GM12875 (cell line): ENCODE results near the gene PCTP.

Source experiments
- H3K4me3 ChIP-seq: one replicate; pipeline ENCODE4 v1.5.1; 2011; ENCODE audit warnings: low read depth, low read length, control low read depth
- TF ChIP-seq, protein P1 (sequence below): IDR thresholded peaks from 2 replicates; pipeline ENCODE4 v1.5.1; 2011; ENCODE audit warnings: low read depth, mild to moderate bottlenecking, control low read depth, inconsistent platforms, low read length, moderate library complexity, borderline replicate concordance; ENCODE audit not compliant: insufficient read depth

PCTP gene

DNA sequence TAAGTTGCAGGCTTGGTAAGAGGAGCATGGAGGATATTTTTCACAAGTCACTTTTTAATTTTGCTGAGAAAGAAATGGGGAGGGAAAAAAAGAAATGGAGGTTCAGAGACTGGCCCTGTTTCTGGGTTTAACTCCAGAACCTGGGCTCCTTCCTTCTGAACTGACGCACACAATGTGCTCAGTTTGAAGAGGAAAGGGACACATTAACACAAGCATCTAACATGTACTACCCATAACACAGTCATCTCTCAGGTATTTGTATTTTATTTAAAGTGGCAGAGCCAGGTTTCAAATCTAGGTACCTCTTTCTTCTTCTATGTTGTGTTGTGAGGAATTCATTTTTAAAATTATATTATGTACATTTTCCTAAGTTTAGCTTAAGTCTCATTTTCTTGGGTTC is 22.9 kb upstream of the PCTP start:
- H3K4me3 ChIP-seq, result no peak overlapping the region
- TF ChIP-seq, protein P1, sequence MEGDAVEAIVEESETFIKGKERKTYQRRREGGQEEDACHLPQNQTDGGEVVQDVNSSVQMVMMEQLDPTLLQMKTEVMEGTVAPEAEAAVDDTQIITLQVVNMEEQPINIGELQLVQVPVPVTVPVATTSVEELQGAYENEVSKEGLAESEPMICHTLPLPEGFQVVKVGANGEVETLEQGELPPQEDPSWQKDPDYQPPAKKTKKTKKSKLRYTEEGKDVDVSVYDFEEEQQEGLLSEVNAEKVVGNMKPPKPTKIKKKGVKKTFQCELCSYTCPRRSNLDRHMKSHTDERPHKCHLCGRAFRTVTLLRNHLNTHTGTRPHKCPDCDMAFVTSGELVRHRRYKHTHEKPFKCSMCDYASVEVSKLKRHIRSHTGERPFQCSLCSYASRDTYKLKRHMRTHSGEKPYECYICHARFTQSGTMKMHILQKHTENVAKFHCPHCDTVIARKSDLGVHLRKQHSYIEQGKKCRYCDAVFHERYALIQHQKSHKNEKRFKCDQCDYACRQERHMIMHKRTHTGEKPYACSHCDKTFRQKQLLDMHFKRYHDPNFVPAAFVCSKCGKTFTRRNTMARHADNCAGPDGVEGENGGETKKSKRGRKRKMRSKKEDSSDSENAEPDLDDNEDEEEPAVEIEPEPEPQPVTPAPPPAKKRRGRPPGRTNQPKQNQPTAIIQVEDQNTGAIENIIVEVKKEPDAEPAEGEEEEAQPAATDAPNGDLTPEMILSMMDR, result no peak

DNA sequence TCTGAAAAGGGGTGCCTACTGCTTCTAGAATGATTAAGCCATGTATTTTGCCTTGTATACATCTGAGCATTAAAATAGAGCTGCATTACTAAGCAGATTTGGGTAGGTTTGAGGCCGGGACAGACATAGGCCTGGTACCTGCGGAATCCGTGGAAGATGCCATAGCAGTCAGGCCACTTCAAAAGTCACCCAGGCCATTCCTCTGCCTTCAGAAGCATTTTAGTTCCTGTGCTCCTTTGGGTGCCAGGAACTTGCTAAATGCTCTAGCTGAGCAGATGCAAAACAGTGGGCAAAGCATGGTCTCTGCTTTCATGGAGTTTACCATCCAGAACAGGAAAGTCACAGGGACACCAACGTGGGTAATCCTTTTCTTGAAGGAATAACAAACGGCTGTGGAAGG is 22.5 kb upstream of the PCTP start:
- TF ChIP-seq, protein P1, result no peak
- no peak overlapping the region for H3K4me3 ChIP-seq

DNA sequence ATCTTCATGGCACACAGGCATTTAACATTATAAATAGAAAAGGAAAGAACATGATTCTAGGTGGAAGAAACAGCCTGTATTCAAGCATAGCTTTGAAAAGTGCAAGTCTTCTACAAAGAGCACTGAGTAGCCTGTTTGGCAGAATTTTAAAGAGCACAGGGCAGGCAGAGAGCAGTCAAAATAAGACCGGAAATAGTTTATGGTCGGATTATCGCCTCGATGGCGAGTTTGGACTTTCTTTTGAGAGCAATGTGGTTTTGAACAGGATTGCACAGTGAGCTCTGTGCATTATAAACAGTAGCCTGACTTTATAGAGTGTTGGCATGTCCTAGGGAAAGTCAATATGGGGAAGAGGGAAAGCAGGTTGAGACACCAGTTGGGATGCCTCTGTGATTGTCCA is 22.0 kb upstream of the PCTP start:
- no peak overlapping the region for H3K4me3 ChIP-seq

DNA sequence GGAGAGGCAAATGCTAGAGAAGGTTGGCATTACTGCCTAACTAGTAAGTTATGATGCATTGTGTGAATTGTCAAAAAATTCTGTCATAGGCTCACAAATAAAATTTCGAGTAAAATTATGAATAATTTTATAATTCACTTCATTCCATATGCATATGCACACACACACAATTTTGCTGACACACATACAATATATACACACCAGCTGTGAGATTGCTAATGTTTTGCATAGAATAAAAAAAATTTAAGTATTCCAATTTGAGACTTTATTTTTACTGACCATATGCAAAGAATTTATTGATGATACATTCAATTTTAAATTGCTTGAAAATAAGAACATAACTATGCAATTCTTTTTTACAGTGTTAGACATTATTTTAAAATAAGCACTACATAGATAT is 21.4 kb upstream of the PCTP start:
- H3K4me3 ChIP-seq, result no peak overlapping the region
- TF ChIP-seq, protein P1, result no peak

More for the DNA sequence above, 22.0 kb upstream of the PCTP start:
- TF ChIP-seq, protein P1, result no peak

DNA sequence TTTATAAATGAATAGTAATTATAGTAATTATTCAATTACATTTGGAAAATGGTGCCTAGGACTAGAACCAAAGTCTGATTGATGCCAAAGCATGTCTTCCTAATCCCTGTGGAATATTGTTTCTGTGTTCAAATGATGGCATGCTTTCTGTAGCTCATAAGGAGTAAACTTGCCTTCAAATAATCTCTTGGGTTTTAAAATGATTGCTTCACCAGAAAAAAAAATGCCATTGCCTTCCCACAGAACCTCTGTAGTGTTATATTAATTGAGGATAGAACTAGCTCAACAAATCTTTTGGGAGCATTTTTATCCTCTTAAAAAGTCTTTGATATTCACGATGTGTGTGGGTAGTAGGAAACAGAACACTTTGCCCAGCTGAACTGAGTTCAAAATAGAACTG is 20.5 kb upstream of the PCTP start:
- no peak overlapping the region for H3K4me3 ChIP-seq
- TF ChIP-seq, protein P1, result no peak

DNA sequence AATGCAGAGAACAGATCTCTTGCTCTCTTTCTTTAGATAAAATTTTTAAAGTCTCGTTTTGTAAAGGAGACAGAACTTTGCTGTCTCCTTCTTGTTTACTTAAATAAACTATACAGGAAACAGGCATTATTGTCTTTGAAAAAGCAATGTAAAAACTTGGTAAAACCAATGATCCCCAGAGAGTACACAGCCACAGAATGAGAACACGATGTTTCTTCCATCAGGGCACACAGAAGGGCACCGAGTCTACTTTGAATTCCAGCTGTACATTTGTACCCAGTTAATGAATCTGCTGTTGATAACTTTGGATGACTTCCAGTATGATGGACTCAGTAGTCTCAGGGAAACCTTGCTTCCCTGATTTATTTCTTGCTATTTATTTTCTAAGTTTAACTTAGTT is 20.0 kb upstream of the PCTP start:
- no peak overlapping the region for H3K4me3 ChIP-seq
- TF ChIP-seq, protein P1, result no peak

DNA sequence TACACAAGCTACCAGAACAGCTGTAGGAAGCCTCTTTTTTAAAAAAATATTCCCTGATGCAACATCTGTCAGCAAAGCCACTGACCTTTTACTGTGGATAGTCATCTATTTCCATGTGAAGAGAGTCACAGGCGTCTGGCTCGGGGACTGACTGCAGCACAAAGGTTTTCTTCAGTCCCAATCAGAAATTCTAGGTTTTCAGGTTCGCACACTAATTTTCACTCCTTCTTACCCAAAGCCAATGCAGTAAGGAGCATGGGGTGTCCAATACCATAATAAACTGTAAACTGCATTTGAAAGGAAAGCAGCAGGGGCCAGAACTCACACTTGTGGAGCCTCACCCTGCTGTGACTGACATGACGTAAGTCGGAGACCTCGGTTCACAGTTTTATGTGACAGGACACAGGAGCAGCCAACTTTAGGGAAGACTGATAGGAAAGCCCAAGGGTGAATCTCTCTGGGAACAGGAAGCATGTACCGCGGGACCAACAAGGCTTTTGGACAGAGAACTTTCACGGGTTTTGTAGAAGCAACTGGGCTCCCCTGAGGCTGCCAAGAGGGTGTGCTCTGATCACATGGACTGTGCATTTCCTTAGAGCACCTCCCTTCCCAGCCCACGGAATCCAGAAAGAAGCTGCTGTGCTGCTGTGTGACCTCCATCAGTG is 19.1 kb upstream of the PCTP start:
- TF ChIP-seq, protein P1, result no peak
- H3K4me3 ChIP-seq, result no peak overlapping the region
